HEK293 (cell line): ENCODE data around the gene SPAG5.

Experiments used
- CTCF ChIA-PET: fragments of 350-600 bp; formaldehyde crosslinking; extraction: SDS; loops from one replicate; lab custom pipeline; 2021; ENCODE audit warnings: antibody characterized with exemption; lab: Yijun Ruan, JAX
- POLR2A ChIA-PET: fragments of 300-600 bp; formaldehyde crosslinking; extraction: SDS; loops from one replicate; lab custom pipeline; 2020; ENCODE audit warnings: antibody characterized with exemption, inconsistent platforms; lab: Yijun Ruan, JAX
- H3K27ac ChIP-seq: fragments of 200-500 bp; sonication (Bioruptor generic); 2 replicates; pipeline ENCODE4 v1.5.1; 2014; ENCODE audit warnings: low read depth, low read length, control low read depth, inconsistent platforms; ENCODE audit errors: extremely low read depth
- H3K36me3 ChIP-seq, 2 experiments: fragments of 200-500 bp in 1 of 2; sonication (Bioruptor generic) in 1 of 2; 1 replicate in 1 of 2; 2 replicates in 1 of 2; pipeline ENCODE4 v1.5.1; 2014 to 2017; ENCODE audit warnings: inconsistent platforms in 2 of 2, low read length in 2 of 2; ENCODE audit not compliant: control insufficient read depth in 2 of 2, insufficient read depth in 1 of 2
- H3K4me1 ChIP-seq: fragments of 200-500 bp; sonication (Bioruptor generic); 2 replicates; pipeline ENCODE4 v1.5.1; 2014; ENCODE audit warnings: mild to moderate bottlenecking, low read length, inconsistent platforms; ENCODE audit not compliant: control insufficient read depth, insufficient read depth
- H3K4me3 ChIP-seq: 2 replicates; pipeline ENCODE4 v1.5.1; 2011; ENCODE audit warnings: low read depth, mild to moderate bottlenecking, control low read depth, low read length, moderate library complexity
- H3K9me3 ChIP-seq: fragments of 200-500 bp; sonication (Bioruptor generic); 2 replicates; pipeline ENCODE4 v1.5.1; 2014; ENCODE audit warnings: low read depth, low read length, inconsistent platforms; ENCODE audit not compliant: control insufficient read depth, insufficient read depth
- AEBP2 ChIP-seq: fragments of 450-650 bp; formaldehyde crosslinking; IDR thresholded peaks from 2 replicates; pipeline ENCODE4 v1.5.1; 2016; ENCODE audit warnings: missing biosample characterization, missing genetic modification characterization, borderline replicate concordance
- BCL6B ChIP-seq: fragments of 450-650 bp; formaldehyde crosslinking; IDR thresholded peaks from 2 replicates; pipeline ENCODE4 v1.5.1; 2017; ENCODE audit warnings: missing biosample characterization, missing genetic modification characterization
- ELK4 ChIP-seq: IDR thresholded peaks from 2 replicates; pipeline ENCODE4 v1.6.1; 2011; ENCODE audit warnings: mild to moderate bottlenecking, low read depth, low read length, borderline replicate concordance
- GFI1B ChIP-seq: fragments of 450-650 bp; formaldehyde crosslinking; IDR thresholded peaks from 2 replicates; pipeline ENCODE4 v1.5.1; 2016; ENCODE audit warnings: missing biosample characterization, missing genetic modification characterization
- HIC1 ChIP-seq: fragments of 450-650 bp; formaldehyde crosslinking; IDR thresholded peaks from 2 replicates; pipeline ENCODE4 v1.5.1; 2016; ENCODE audit warnings: missing biosample characterization, missing genetic modification characterization
- HOXD13 ChIP-seq: sonication (generic); formaldehyde crosslinking; IDR thresholded peaks from 2 replicates; pipeline ENCODE4 v1.8.0; 2022; ENCODE audit warnings: missing genetic modification reagents, borderline replicate concordance
- PBX3 ChIP-seq: sonication (generic); formaldehyde crosslinking; IDR thresholded peaks from 2 replicates; pipeline ENCODE4 v1.8.1; 2022; ENCODE audit warnings: mild to moderate bottlenecking, moderate library complexity, missing genetic modification reagents
- SP3 ChIP-seq: fragments of 450-650 bp; formaldehyde crosslinking; IDR thresholded peaks from 2 replicates; pipeline ENCODE4 v1.5.1; 2016; ENCODE audit warnings: missing biosample characterization, missing genetic modification characterization
- TRIM28 ChIP-seq: IDR thresholded peaks from 2 replicates; pipeline ENCODE4 v1.6.1; 2011; ENCODE audit warnings: low read length, control low read depth, borderline replicate concordance
- ZBTB17 ChIP-seq: fragments of 450-650 bp; formaldehyde crosslinking; IDR thresholded peaks from 2 replicates; pipeline ENCODE4 v1.5.1; 2016; ENCODE audit warnings: missing biosample characterization, missing genetic modification characterization
- ZBTB6 ChIP-seq: fragments of 450-650 bp; formaldehyde crosslinking; IDR thresholded peaks from 2 replicates; pipeline ENCODE4 v1.5.1; 2017; ENCODE audit warnings: missing biosample characterization, missing genetic modification characterization
- ZBTB8A ChIP-seq: fragments of 450-650 bp; formaldehyde crosslinking; IDR thresholded peaks from 2 replicates; pipeline ENCODE4 v1.5.1; 2016; ENCODE audit warnings: missing biosample characterization, missing genetic modification characterization
- ZFP37 ChIP-seq: fragments of 450-650 bp; formaldehyde crosslinking; IDR thresholded peaks from 2 replicates; pipeline ENCODE4 v1.5.1; 2016; ENCODE audit warnings: missing biosample characterization, missing genetic modification characterization
- ZIC2 ChIP-seq: fragments of 450-650 bp; formaldehyde crosslinking; IDR thresholded peaks from 2 replicates; pipeline ENCODE4 v1.5.1; 2016; ENCODE audit warnings: missing biosample characterization, missing genetic modification characterization
- ZNF140 ChIP-seq: fragments of 450-650 bp; formaldehyde crosslinking; IDR thresholded peaks from 2 replicates; pipeline ENCODE4 v1.5.1; 2016; ENCODE audit warnings: missing biosample characterization, missing genetic modification characterization
- ZNF311 ChIP-seq: fragments of 450-650 bp; formaldehyde crosslinking; IDR thresholded peaks from 2 replicates; pipeline ENCODE4 v1.5.1; 2017; ENCODE audit warnings: missing biosample characterization, missing genetic modification characterization, borderline replicate concordance
- ZNF366 ChIP-seq: fragments of 450-650 bp; formaldehyde crosslinking; conservative IDR thresholded peaks from 2 replicates; pipeline ENCODE4 v1.5.1; 2016; ENCODE audit warnings: missing biosample characterization, missing genetic modification characterization
- ZNF416 ChIP-seq: fragments of 450-650 bp; formaldehyde crosslinking; IDR thresholded peaks from 2 replicates; pipeline ENCODE4 v1.5.1; 2016; ENCODE audit warnings: missing biosample characterization, missing genetic modification characterization
- ZNF521 ChIP-seq: fragments of 450-650 bp; formaldehyde crosslinking; IDR thresholded peaks from 2 replicates; pipeline ENCODE4 v1.5.1; 2017; ENCODE audit warnings: missing biosample characterization, mild to moderate bottlenecking, missing genetic modification characterization
- ZNF610 ChIP-seq: fragments of 450-650 bp; formaldehyde crosslinking; IDR thresholded peaks from 2 replicates; pipeline ENCODE4 v1.5.1; 2016; ENCODE audit warnings: missing biosample characterization, missing genetic modification characterization, borderline replicate concordance
- ZNF629 ChIP-seq: fragments of 450-650 bp; formaldehyde crosslinking; IDR thresholded peaks from 2 replicates; pipeline ENCODE4 v1.5.1; 2017; ENCODE audit warnings: missing biosample characterization, missing genetic modification characterization
- ZNF645 ChIP-seq: fragments of 450-650 bp; formaldehyde crosslinking; IDR thresholded peaks from 2 replicates; pipeline ENCODE4; 2016; ENCODE audit warnings: missing biosample characterization, missing genetic modification characterization
- ZNF660 ChIP-seq: fragments of 450-650 bp; IDR thresholded peaks from 2 replicates; pipeline ENCODE4 v1.5.1; 2018; ENCODE audit warnings: missing biosample characterization, mild to moderate bottlenecking, missing genetic modification characterization
- ZNF837 ChIP-seq: fragments of 450-650 bp; formaldehyde crosslinking; IDR thresholded peaks from 2 replicates; pipeline ENCODE4 v1.5.1; 2016; ENCODE audit warnings: missing biosample characterization, missing genetic modification characterization
- ZSCAN16 ChIP-seq: fragments of 450-650 bp; formaldehyde crosslinking; IDR thresholded peaks from 2 replicates; pipeline ENCODE4 v1.5.1; 2016; ENCODE audit warnings: missing biosample characterization, missing genetic modification characterization

The SPAG5 gene

GRCh38 chr17:28571361-28572122 is 27.3 kb downstream of the SPAG5 start, which contains the start of gene PIGS:
TSS of gene PIGS (minus strand) at chr17:28571524. CDS start at chr17:28571496, 28 bp downstream.
- Histone ChIP-seq H3K9me3 (no peaks in the 10 kb centered on the region), H3K4me3 (peak within 1 kb of the TSS; percentile 73), H3K36me3 (peaks cover 32 to 37% of the 10 kb centered on the region in 2 experiments), H3K4me1 (peaks cover 11% of the 10 kb centered on the region), H3K27ac (peak within 1 kb of the TSS; percentile 84)
- ChIA-PET CTCF (interaction anchor here (0.6 to 4.5 kb wide), 9 partner anchors 18 to 76 kb away, joined by 3 to 26 read pairs (median 4); no protein-coding TSS in a partner anchor), POLR2A (interaction anchor here (0.5 to 3.9 kb wide), 24 partner anchors 8 to 779 kb away, joined by 3 to 68 read pairs (median 7); partner anchors contain the start of genes BLTP2, IFT20, POLDIP2 and RPL23A)
- TF ChIP-seq ZNF645 (no peak), ZBTB6 (tag by site-specific recombination) (no peak), BCL6B (tag by site-specific recombination) (no peak), ZNF660 (peak; percentile 54; the same call in 1 of the 2 replicates), ZNF416 (no peak), ZNF837 (tag by site-specific recombination) (no peak), GFI1B (tag by site-specific recombination) (no peak), ZFP37 (tag by site-specific recombination) (no peak), ZNF366 (tag by site-specific recombination) (peak; percentile 88), ZSCAN16 (tag by site-specific recombination) (no peak), ELK4 (no peak; the same call in 1 of the 2 replicates), ZNF521 (tag by site-specific recombination) (no peak), HOXD13 (CRISPR knock-in tag) (peak; percentile 3; the same call in 1 of the 2 replicates), ZNF629 (tag by site-specific recombination) (0 out of 2 replicates have a peak, but pooled peaks have one; percentile 10), ZBTB17 (tag by site-specific recombination) (peak; percentile 50), ZNF610 (tag by site-specific recombination) (no peak), SP3 (tag by site-specific recombination) (peak; percentile 63), ZBTB8A (peak; percentile 4; the same call in 1 of the 2 replicates), HIC1 (tag by site-specific recombination) (no peak), TRIM28 (peak; percentile 68; the same call in 1 of the 2 replicates), ZNF140 (tag by site-specific recombination) (no peak), PBX3 (CRISPR knock-in tag) (peak; percentile 82; the same call in 1 of the 2 replicates), ZIC2 (tag by site-specific recombination) (0 out of 2 replicates have a peak, but pooled peaks have one; percentile 6), ZNF311 (no peak), AEBP2 (tag by site-specific recombination) (no peak)
